H7 (cell line): ENCODE measurements around the gene ORM1. TPM values are rescaled to one million over a fixed set of nuclear protein-coding genes. Genes with fewer than 3 reads are reported as not detected.

Experiments used
- DNase-seq: peaks from one replicate; pipeline ENCODE4 v3.0.0; 2012
- H3K27me3 ChIP-seq: 2 replicates; pipeline ENCODE4 v1.6.0; 2011; ENCODE audit warnings: mild to moderate bottlenecking, low read length; ENCODE audit not compliant: control insufficient read depth, insufficient read depth
- H3K36me3 ChIP-seq: replicated peaks from 2 replicates; pipeline ENCODE4 v1.5.1; 2011; ENCODE audit warnings: low read length; ENCODE audit not compliant: control insufficient read depth, insufficient read depth
- H3K4me3 ChIP-seq: 2 replicates; pipeline ENCODE4 v1.5.1; 2011; ENCODE audit warnings: low read depth, mild to moderate bottlenecking, control low read depth, low read length, moderate library complexity; ENCODE audit not compliant: insufficient read depth
- total RNA-seq: library from RNA; depleted of rRNA; stranded (reverse); fragments of >200 nt; shearing (Covaris generic); gene quantifications from 2 replicates; pipeline ENCODE4 v1.2.3, GENCODE V29; 2014

Gene ORM1
- total RNA-seq, 1 experiment from 2014 or later, result not detected

- no peaks in the 10 kb centered on the region; the same call in 1 of the 2 replicates for H3K36me3 ChIP-seq
- H3K4me3 ChIP-seq, result no peak overlapping the region
- H3K27me3 ChIP-seq, result no peaks in the 10 kb centered on the region
- no peak for DNase-seq
These were observed 39.3 kb upstream of the ORM1 start for GRCh38 chr9:114283551-114284111.

- Histone ChIP-seq H3K27me3 (no peaks in the 10 kb centered on the region), H3K4me3 (no peak overlapping the region), H3K36me3 (no peaks in the 10 kb centered on the region; the same call in 1 of the 2 replicates)
- no peak for DNase-seq
These were observed 38.4 kb upstream of the ORM1 start for GRCh38 chr9:114284316-114285060.

- H3K27me3 ChIP-seq, result no peaks in the 10 kb centered on the region
- H3K36me3 ChIP-seq, result no peaks in the 10 kb centered on the region; the same call in 1 of the 2 replicates
- no peak overlapping the region for H3K4me3 ChIP-seq
- DNase-seq, result peak; percentile 74
These were observed 37.6 kb upstream of the ORM1 start for GRCh38 chr9:114285166-114285867.

GRCh38 chr9:114286146-114286679 lies 36.7 kb upstream of the ORM1 start:
- no peak overlapping the region for H3K4me3 ChIP-seq
- H3K27me3 ChIP-seq, result no peaks in the 10 kb centered on the region
- no peak for DNase-seq
- no peaks in the 10 kb centered on the region; the same call in 1 of the 2 replicates for H3K36me3 ChIP-seq

DNA sequence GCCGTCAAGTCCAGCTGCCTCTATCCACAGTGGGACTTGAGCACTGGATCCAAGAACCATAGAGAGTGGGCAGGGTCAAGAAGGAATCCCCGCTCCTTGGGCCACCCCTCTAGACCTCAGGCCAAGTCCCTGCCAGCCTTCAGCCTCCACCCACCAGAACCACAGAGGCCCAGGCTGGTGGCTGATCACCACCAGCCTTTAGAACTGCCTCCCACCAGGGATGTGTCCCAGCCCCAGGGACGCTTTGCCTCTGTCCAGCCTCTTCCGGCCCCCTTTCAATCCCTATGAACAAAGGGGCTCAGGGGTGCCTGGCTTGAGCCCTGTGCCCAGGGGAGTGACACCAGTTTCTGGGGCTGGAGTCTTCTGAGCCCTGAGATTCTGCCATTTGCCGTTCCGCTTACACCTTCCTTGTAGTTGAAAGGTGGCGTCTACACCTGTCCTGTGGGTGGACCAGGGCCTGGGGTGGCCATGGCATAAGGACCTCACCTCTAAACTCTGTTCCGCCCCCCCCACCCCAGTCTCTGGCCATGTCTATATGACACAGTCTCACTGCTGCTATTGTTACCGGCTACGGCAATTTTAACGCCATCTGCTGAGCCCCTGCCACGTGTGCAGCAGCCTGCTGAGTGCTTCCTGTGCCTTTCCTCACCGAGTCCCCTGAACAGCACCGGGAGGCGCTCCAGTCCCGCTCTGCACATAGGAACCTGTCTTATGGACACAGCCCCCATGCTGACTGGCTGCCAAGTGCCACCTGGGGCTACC lies 35.7 kb upstream of the ORM1 start:
- no peaks in the 10 kb centered on the region for H3K27me3 ChIP-seq
- H3K4me3 ChIP-seq, result no peak overlapping the region
- peaks cover 2% of the 10 kb centered on the region for H3K36me3 ChIP-seq
- DNase-seq, result no peak

DNA sequence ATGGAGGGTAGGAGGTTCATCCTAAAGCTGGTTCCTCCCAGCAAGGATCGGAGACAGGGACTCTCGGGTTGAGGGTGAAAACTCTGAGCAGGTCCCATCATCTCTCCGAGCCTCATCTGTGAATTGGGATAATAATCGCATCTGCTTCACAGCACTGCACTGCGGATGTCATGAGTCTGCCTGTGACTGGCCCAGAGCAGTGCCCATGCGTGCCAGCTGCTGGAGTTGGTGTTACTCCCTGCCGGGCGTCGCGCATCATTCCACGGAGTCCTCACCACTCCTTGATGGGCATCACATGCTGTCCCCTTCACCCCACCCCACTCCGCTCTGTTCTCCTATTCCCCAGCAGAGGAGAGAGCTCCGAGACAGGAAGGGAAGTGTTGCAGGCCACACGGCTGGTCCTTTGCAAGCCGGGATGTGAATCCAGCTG lies 35.1 kb upstream of the ORM1 start:
- Histone ChIP-seq H3K36me3 (peaks cover 3% of the 10 kb centered on the region), H3K4me3 (no peak overlapping the region), H3K27me3 (no peaks in the 10 kb centered on the region)
- DNase-seq, result no peak

DNA sequence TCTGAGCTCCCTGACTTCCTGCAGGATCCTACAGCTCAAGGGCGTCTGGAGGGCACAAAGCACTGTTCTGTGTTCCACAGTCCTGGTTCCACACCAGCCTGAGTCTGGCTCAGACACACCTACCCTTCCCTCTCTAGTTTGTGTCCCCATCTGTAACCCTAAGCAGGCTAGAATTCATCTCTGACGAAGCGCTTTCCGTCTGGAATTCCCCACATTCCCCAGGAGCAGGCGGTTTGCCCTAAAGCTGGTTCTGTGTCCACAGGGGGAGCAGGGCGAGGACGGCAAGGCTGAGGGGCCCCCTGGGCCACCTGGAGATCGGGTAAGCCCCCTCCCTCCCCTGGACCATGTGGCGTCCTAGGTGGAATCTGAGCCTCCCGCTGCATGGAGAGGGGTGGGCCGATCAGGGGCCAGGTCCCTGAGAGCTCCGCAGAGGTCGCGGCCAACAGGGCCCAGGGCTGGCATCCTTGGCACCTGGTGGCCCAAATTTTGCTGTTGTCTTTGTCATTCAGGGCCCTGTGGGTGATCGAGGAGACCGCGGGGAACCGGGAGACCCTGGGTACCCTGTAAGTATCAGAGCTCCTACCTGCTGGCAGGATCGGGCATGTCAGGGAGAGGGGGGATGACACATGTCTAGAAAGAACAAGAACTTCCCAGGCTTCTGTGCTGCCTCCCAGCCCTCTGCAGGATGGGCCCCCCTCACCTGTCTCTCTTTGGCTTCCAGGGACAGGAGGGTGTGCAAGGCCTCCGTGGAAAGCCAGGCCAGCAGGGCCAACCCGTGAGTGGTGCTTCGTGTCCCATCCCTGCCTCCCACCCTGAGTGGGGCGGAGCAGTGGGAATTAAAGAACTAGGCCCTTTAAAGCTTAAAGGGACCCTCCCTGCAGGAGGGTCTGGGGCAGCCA lies 34.5 kb upstream of the ORM1 start:
- peak; percentile 89 for DNase-seq

DNA sequence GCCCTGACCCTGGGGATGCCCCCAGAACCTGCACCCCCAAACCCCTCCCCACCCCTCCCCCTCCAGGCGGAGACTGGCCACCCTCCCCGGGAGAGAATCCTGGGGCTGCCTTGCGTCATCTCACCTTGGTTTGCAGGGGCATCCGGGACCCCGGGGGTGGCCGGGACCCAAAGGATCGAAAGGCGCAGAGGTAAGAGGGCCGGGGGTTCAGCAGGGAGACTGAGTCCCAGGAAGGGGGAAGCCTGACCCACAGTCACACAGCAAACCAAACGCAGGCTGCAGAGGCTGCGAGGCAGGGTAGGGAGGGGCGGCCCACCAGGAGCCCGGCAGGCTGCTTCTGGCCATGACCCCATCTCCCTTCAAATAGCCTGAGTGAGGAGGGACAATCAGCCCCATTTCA lies 33.8 kb upstream of the ORM1 start:
- no peaks in the 10 kb centered on the region for H3K27me3 ChIP-seq
- peaks cover 3% of the 10 kb centered on the region for H3K36me3 ChIP-seq
- H3K4me3 ChIP-seq, result no peak overlapping the region
- no peak for DNase-seq

More for the DNA sequence above, 34.5 kb upstream of the ORM1 start:
- peaks cover 3% of the 10 kb centered on the region for H3K36me3 ChIP-seq
- no peak overlapping the region for H3K4me3 ChIP-seq
- no peaks in the 10 kb centered on the region for H3K27me3 ChIP-seq

GRCh38 chr9:114289571-114290481 lies 33.1 kb upstream of the ORM1 start:
- no peak overlapping the region for H3K4me3 ChIP-seq
- DNase-seq, result no peak
- peaks cover 3% of the 10 kb centered on the region for H3K36me3 ChIP-seq
- no peaks in the 10 kb centered on the region for H3K27me3 ChIP-seq

GRCh38 chr9:114290561-114290986 lies 32.3 kb upstream of the ORM1 start:
- Histone ChIP-seq H3K4me3 (no peak overlapping the region), H3K36me3 (peaks cover 5% of the 10 kb centered on the region), H3K27me3 (no peaks in the 10 kb centered on the region)
- DNase-seq, result no peak

DNA sequence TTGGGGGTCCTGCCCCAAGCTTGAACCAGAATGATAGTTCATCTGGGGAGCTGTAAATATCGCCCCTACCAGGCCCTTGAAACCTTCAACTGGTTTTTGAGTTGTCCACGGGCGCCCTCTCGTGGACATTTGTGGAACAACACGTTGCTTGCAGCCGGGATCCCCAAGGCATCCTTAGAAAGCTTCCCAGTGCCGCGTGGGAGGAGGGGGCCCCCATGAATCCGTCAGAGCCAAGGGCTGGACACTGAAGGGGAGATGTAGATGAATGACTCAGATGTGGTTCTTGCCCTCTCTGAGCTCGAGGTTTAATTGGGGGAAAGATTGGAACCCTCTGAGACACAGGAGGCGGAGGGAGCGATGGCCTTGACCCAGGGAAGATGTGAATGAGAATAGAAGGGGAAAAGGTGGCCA lies 31.8 kb upstream of the ORM1 start:
- DNase-seq, result peak; percentile 91
- no peak overlapping the region for H3K4me3 ChIP-seq
- no peaks in the 10 kb centered on the region for H3K27me3 ChIP-seq
- peaks cover 5% of the 10 kb centered on the region for H3K36me3 ChIP-seq

GRCh38 chr9:114291886-114292590 lies 30.9 kb upstream of the ORM1 start:
- no peak overlapping the region for H3K4me3 ChIP-seq
- H3K36me3 ChIP-seq, result peaks cover 5% of the 10 kb centered on the region
- DNase-seq, result peak; percentile 7
- no peaks in the 10 kb centered on the region for H3K27me3 ChIP-seq
